Esophagus squamous epithelium (tissue), 5 donors: ENCODE data around the gene METAP1. TPM values are rescaled to one million over a fixed set of nuclear protein-coding genes. Genes with fewer than 3 reads are reported as not detected.
A peak's percentile ranks its signal among the peaks of the same experiment; 100 is the strongest.
"Not testable (repeated sequence)": the region's sequence is repeated elsewhere in the genome, so short reads cannot be mapped to it uniquely, and the experiment has no call there.

Experiments used
- DNase-seq: peaks from one replicate; lab custom pipeline; 2025; lab: John Stamatoyannopoulos, UW
- H3K27ac ChIP-seq, 4 donors: fragments of 200-600 bp; sonication (generic); one replicate each; pipeline ENCODE4 v1.5.1; 2016 to 2019; ENCODE audit warnings: mild to moderate bottlenecking in 1 of 4
- H3K27me3 ChIP-seq, 4 donors: fragments of 200-600 bp; sonication (generic); 1 replicate in 3 of 4; 2 replicates in 1 of 4; pipeline versions ENCODE4 v1.5.1 to v1.6.0; 2017 to 2021; ENCODE audit warnings: antibody characterized with exemption in 1 of 4
- H3K36me3 ChIP-seq, 3 donors: fragments of 200-600 bp; sonication (generic); one replicate each; pipeline ENCODE4 v1.5.1; 2016 to 2019
- H3K4me1 ChIP-seq, 3 donors: fragments of 200-600 bp; sonication (generic); one replicate each; pipeline ENCODE4 v1.5.1; 2017 to 2019
- H3K4me3 ChIP-seq, 4 donors: fragments of 200-600 bp; sonication (generic); 1 replicate in 3 of 4; 2 replicates in 1 of 4; pipeline ENCODE4 v1.5.1; 2016 to 2019; ENCODE audit warnings: mild to moderate bottlenecking in 2 of 4, moderate library complexity in 1 of 4
- H3K9me3 ChIP-seq, 3 donors: fragments of 200-600 bp; sonication (generic); one replicate each; pipeline ENCODE4 v1.5.1; 2016 to 2019
- CTCF ChIP-seq, 6 experiments: fragments of 450-650 bp in 4 of 6; fragments of 200-600 bp in 2 of 6; sonication (generic) in 2 of 6; IDR thresholded peaks; one replicate each; pipeline ENCODE4 v1.5.1; 2016 to 2019; ENCODE audit warnings: antibody characterized with exemption in 6 of 6, mild to moderate bottlenecking in 4 of 6, moderate library complexity in 4 of 6
- POLR2A ChIP-seq, 4 donors: fragments of 450-650 bp; IDR thresholded peaks; one replicate each; pipeline ENCODE4 v1.6.1; 2017; ENCODE audit warnings: antibody characterized with exemption in 4 of 4, mild to moderate bottlenecking in 4 of 4, moderate library complexity in 3 of 4
- WGBS, 2 donors: methylation state at CpG; one replicate each; pipeline ENCODE4 v1.1.5; 2018; 5-methylcytosine and 5-hydroxymethylcytosine counted together
- intact Hi-C: fragments of 100-400 bp; cut with DNase I; formaldehyde crosslinking; loops from one replicate; pipeline ENCODE4 v1.15.0; 2022
- total RNA-seq, 4 donors: library from RNA; depleted of rRNA; stranded (reverse); fragments of >200 nt; gene quantifications; one replicate each; pipeline ENCODE4 v1.1.0, GENCODE V29; 2016
- donor health status: DM: yes; HTN: yes; CAD: no.

The METAP1 gene
- total RNA-seq, 4 donors from 2014 or later = 48.5 to 81.6 (median 72.1) TPM

GRCh38 chr4:99062120-99062519 lies 66.6 kb downstream of the METAP1 start:
- Histone ChIP-seq H3K4me3 (no peak overlapping the region), H3K4me1 (peaks cover 0 to 7% (median 0%) of the 10 kb centered on the region in 3 donors), H3K27ac (no peak overlapping the region), H3K36me3 (peaks cover 0 to 75% (median 5%) of the 10 kb centered on the region in 3 donors), H3K9me3 (no peaks in the 10 kb centered on the region), H3K27me3 (no peaks in the 10 kb centered on the region)
- intact Hi-C loops = no loop called here
- DNase-seq = no peak
- 74 to 81% methylated on average over 4 of the region's 4 CpGs for WGBS, 2 donors
- TF ChIP-seq POLR2A (IDR thresholded peaks at IDR 0.05) (no peak), CTCF (IDR thresholded peaks at IDR 0.05) (no peak)

GRCh38 chr4:99065521-99065920 lies 70.0 kb downstream of the METAP1 start:
- H3K4me3 ChIP-seq, H3K27me3 ChIP-seq, intact Hi-C loops, H3K4me1 ChIP-seq, DNase-seq, H3K27ac ChIP-seq, H3K9me3 ChIP-seq: not testable (repeated sequence)
- peaks cover 0 to 81% (median 0%) of the 10 kb centered on the region in 3 donors for H3K36me3 ChIP-seq
- 80 to 100% methylated on average over 2 of the region's 2 CpGs for WGBS, 2 donors

GRCh38 chr4:99067617-99068016 lies 72.1 kb downstream of the METAP1 start:
- no peaks in the 10 kb centered on the region for H3K27me3 ChIP-seq
- intact Hi-C loops = no loop called here
- H3K4me1 ChIP-seq = no peaks in the 10 kb centered on the region
- H3K9me3 ChIP-seq = no peaks in the 10 kb centered on the region
- no peak overlapping the region for H3K27ac ChIP-seq
- peaks cover 0 to 84% (median 0%) of the 10 kb centered on the region in 3 donors for H3K36me3 ChIP-seq
- no peak for DNase-seq
- TF ChIP-seq CTCF (IDR thresholded peaks at IDR 0.05) = no peak
- TF ChIP-seq POLR2A (IDR thresholded peaks at IDR 0.05) = no peak
- 75 to 79% methylated on average over 1 of the region's 1 CpG for WGBS, 2 donors
- H3K4me3 ChIP-seq = no peak overlapping the region

GRCh38 chr4:99071159-99071558 lies 75.6 kb downstream of the METAP1 start:
- no peaks in the 10 kb centered on the region for H3K4me1 ChIP-seq
- no peak overlapping the region for H3K4me3 ChIP-seq
- peak overlapping the region in 2 of 4 donors; percentile 1 to 11 for H3K27ac ChIP-seq
- H3K9me3 ChIP-seq = no peaks in the 10 kb centered on the region
- peaks cover 0 to 99% (median 5%) of the 10 kb centered on the region in 3 donors for H3K36me3 ChIP-seq
- WGBS, 2 donors = 79 to 85% methylated on average over 5 of the region's 5 CpGs
- no peaks in the 10 kb centered on the region for H3K27me3 ChIP-seq
- DNase-seq = no peak
- intact Hi-C loops = no loop called here
- no peak for TF ChIP-seq CTCF (IDR thresholded peaks at IDR 0.05)
- no peak for TF ChIP-seq POLR2A (IDR thresholded peaks at IDR 0.05)

GRCh38 chr4:99074816-99075215 lies 79.3 kb downstream of the METAP1 start:
- H3K27ac ChIP-seq = no peak overlapping the region
- peaks cover 0 to 100% (median 17%) of the 10 kb centered on the region in 3 donors for H3K36me3 ChIP-seq
- no peaks in the 10 kb centered on the region for H3K9me3 ChIP-seq
- DNase-seq = no peak
- no peaks in the 10 kb centered on the region for H3K4me1 ChIP-seq
- intact Hi-C loops = no loop called here
- 90 to 92% methylated on average over 7 of the region's 7 CpGs for WGBS, 2 donors
- TF ChIP-seq CTCF (IDR thresholded peaks at IDR 0.05) (no peak), POLR2A (IDR thresholded peaks at IDR 0.05) (no peak)
- no peaks in the 10 kb centered on the region for H3K27me3 ChIP-seq
- no peak overlapping the region for H3K4me3 ChIP-seq
